T-helper 1 cell treated with Interleukin-12 subunit alpha and Interleukin-12 subunit beta and Interleukin-4 antibody, amounts not matched to agents 30 ng/mL and 1 ng/mL, for 36 hours (primary cell): ENCODE results near the gene TTF2. TPM values are rescaled to one million over a fixed set of nuclear protein-coding genes. Genes with fewer than 3 reads are reported as not detected.

ENCODE experiments used
- intact Hi-C: fragments of 100-400 bp; cut with micrococcal nuclease; formaldehyde crosslinking; loops from one replicate; pipeline ENCODE4 v1.15.1; 2024
- total RNA-seq: library from RNA; stranded (reverse); gene quantifications from 2 replicates; pipeline ENCODE4 v1.2.3, GENCODE V29; 2022

The TTF2 gene
- total RNA-seq, 1 donor from 2014 or later, result 83.7 TPM

DNA sequence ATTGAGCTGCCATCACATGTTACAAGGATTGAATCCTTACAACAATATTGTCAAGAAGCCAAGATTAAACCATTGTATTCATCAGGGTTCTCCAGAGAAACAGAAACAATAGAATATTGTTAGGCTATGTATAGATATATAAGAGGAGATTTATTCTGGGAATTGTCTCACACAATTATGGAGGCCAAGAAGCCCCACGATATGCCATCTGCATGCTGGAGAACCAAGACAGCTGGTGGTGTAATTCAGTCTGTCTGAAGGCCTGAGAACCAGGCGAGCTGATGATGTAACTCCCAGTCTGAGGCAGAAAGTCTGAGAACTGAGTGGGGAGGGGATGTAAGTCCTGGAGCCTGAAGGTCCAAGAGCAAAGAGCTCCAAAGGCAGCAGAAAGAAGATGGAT lies 14.5 kb upstream of the TTF2 start:
- intact Hi-C loops, result no loop called here

GRCh38 chr1:117046781-117047180 lies 13.3 kb upstream of the TTF2 start:
- intact Hi-C loops, result no loop called here

- intact Hi-C loops, result no loop called here
Measured at GRCh38 chr1:117047271-117047670, 12.9 kb upstream of the TTF2 start.

- intact Hi-C loops, result loop anchor here (2.0 kb wide), 3 partner anchors 41 to 115 kb away; no protein-coding TSS in a partner anchor
Measured at GRCh38 chr1:117049857-117050256, 10.3 kb upstream of the TTF2 start.

GRCh38 chr1:117051224-117052064 lies 8.7 kb upstream of the TTF2 start:
- intact Hi-C loops, result loop anchor here (2.0 kb wide), 3 partner anchors 43 to 117 kb away; no protein-coding TSS in a partner anchor

- intact Hi-C loops, result no loop called here
Measured at GRCh38 chr1:117054068-117054467, 6.1 kb upstream of the TTF2 start.

DNA sequence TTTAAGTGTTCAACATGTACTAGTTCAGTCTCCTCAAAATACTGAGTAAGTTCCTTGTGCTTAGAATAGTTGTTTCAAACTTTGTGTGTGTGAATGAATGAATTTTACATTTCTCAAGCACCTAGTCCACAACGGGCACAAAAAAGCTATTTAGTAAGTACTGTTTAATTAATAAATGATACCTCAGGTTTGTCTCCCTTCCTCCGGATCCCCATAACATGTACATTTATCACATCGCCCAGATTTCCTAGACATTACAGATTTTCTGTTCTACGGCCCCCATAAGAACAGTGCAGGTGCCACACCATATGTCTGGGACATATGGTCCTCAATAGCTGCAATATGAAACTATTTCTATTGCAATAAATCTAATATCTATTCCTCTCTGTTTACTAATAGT lies 1.3 kb upstream of the TTF2 start:
- intact Hi-C loops, result loop anchor here (1.0 to 5.0 kb wide), 2 partner anchors 392 to 555 kb away; partner anchors contain the start of gene IGSF3

- intact Hi-C loops, result loop anchor here (5.0 kb wide), 1 partner anchor 392 kb away; the partner anchor contains the start of gene IGSF3
Measured at GRCh38 chr1:117059334-117059677, 820 bp upstream of the TTF2 start.

DNA sequence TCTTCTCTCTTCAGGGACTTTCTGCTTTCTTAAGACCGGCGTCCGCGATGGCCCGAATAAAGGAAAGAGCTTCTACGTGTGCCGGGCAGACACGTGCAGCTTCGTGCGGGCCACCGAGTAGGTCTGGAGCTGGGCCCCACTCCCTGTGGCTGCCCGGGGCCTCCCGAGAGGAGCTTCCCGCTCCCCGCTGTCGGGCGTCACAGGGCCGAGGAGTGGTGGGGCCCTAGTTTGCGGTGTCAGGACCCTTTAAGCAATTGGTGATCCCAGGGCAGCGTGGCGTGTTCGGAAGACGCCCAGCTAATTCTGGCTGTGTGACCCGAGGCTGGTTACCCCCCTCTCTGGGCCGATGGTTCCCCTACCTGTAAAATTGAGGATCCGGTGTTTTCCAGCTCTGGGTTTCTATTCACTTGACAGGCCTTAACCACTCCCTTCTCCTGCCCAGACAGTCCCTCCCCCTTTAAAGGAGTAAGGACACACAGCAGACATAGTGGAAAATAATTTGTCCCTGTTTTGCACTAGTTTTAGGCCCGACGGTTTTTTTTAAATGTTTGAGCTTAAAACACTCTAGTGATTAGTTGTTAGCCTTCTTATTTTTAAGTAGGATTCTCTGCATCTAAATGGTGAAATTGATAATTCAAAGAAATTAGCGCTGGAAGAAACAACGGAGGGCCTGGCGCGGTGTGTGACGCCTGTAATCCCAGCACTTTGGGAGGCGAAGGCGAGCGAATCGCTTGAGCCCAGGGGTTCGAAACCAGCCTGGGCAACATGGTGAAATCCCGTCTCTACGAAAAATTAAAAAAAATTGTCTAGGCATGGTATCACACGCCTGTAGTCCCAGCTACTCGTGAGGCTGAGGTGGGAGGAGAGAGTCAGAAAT lies 553 bp downstream of the TTF2 start:
- intact Hi-C loops, result loop anchor here (1.0 to 10.0 kb wide), 22 partner anchors 34 to 923 kb away; partner anchors contain the start of genes CD2, GDAP2, TRIM45 and WDR3

- intact Hi-C loops, result loop anchor here (2.0 to 10.0 kb wide), 11 partner anchors 33 to 925 kb away; partner anchors contain the start of genes CD2 and TRIM45
Measured at GRCh38 chr1:117061986-117062415, 1.9 kb downstream of the TTF2 start.

DNA sequence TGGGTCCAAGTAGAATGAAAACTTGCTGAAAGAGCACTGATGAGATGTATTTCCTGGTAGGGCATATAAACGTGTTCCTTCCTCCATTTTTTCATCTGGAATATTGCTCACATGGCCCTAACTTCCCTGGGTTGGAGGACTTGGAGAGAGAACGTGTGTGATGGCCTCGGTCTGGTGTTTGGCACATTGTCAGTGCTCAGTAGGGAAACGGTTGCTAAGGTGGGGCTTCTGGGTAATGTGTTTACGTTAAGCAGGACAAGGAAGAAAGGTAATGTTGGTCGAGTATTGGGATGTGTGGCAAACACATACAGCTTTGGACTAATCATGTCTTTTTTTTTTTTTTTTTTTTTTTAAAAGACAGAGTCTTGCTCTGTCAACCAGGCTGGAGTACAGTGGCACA lies 6.2 kb downstream of the TTF2 start:
- intact Hi-C loops, result loop anchor here (5.0 to 10.0 kb wide), 2 partner anchors 216 to 468 kb away; no protein-coding TSS in a partner anchor

DNA sequence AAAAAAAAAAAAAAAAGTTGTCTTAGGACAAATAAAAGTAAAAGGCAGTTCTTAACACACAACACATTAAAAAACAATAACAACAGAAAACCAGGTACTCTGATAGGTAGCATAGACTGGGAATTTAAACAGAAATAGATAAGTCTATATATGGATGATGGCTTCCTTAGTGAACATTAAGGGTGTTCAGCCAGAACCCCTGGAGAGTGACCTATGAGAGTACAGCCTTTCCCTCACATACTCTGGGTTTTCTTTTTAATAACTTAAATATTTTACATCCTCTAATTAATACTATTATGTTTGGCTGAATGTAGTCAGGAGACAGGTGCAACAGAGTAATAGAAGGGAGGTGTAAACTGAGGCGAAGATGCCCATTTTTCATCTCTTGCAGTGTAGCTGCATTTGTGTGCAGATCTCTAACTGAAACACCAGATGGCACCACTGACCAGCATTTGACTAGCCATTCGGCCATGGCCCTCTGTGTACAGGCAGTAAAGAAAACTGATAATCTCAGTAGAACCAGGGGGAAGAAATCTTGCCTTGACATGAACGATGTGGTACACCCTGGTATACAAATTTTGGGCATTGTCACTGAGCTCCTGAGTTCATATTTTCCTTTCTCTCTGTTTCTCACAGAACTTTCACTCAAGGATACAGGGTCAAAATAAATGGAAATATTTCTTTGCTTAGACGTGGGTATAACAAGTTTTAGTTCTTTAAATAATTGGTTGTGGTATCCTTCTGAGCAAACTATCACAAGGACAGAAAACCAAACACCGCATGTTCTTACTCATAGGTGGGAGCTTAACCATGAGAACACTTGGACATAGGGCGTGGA lies 7.6 kb downstream of the TTF2 start:
- intact Hi-C loops, result loop anchor here (1.0 to 10.0 kb wide), 6 partner anchors 27 to 828 kb away; no protein-coding TSS in a partner anchor

- intact Hi-C loops, result loop anchor here (1.0 to 10.0 kb wide), 5 partner anchors 60 to 827 kb away; no protein-coding TSS in a partner anchor
Measured at GRCh38 chr1:117068580-117068979, 8.5 kb downstream of the TTF2 start.

- intact Hi-C loops, result loop anchor here (2.0 to 10.0 kb wide), 3 partner anchors 213 to 689 kb away; no protein-coding TSS in a partner anchor
Measured at GRCh38 chr1:117069220-117069844, 9.2 kb downstream of the TTF2 start.

DNA sequence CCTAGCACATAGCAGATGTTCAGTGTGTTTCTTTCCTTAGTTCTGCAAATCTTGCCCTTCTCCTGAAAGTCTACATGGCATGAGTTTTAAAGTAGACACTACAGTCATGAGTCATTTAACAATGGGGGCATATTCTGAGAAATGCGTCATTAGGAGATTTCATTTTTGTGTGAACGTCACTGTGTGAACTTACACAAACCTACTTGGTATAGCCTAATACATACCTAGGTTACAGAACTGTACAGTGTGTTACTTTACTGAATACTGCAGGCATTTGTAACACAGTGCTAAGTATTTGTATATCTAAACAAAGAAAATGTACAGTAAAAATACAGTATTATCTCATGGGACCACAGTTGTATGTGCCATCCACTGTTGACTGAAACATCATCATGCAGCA lies 10.0 kb downstream of the TTF2 start:
- intact Hi-C loops, result no loop called here

GRCh38 chr1:117076648-117077047 lies 16.5 kb downstream of the TTF2 start:
- intact Hi-C loops, result no loop called here

DNA sequence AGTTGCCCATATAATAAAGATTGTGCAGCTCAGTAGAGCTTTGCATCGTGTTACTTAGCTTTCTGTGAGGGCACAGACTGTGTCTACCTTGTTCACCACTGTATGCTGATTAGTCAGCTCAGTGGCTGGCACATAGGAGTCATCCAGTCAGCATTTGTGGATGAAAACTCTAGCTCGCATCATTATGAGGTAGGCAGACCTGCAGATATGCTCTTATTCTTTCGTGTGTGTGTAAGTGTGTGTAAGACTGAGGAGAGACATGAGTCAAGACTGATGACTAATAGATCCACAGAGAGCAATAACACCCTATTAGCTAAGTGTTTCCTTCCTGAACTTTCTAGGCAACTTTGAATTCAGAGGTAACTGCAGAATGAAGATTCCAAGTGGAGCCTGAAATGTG lies 17.1 kb downstream of the TTF2 start:
- intact Hi-C loops, result no loop called here

DNA sequence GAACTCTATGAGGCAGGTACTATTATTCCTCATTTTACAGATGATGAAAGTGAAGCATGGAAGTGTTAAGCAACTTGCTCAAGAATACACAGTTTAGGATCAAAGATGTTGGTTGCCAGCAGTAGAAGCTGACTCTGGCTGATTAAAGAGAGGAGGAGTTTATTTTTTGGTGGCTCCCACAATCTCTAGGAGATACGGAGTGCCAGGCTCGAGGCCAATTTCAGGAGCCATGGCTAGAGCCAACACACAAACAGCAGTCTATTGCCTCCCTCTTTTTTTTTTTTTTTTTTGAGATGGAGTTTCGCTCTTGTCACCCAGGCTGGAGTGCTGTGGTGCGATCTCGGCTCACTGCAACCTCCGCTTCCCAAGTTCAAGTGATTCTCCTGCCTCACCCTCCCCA lies 19.6 kb downstream of the TTF2 start:
- intact Hi-C loops, result no loop called here

GRCh38 chr1:117084231-117084630 lies 24.1 kb downstream of the TTF2 start:
- intact Hi-C loops, result no loop called here

- intact Hi-C loops, result no loop called here
Measured at GRCh38 chr1:117087686-117088085, 27.6 kb downstream of the TTF2 start.
